Transverse colon (tissue), 4 donors: ENCODE data around the gene FAM83C. TPM values are rescaled to one million over a fixed set of nuclear protein-coding genes. Genes with fewer than 3 reads are reported as not detected.

Source experiments
- DNase-seq: peaks from one replicate; pipeline ENCODE4 v3.0.0-alpha.2; 2019
- H3K27ac ChIP-seq, 4 donors: fragments of 200-600 bp; sonication (generic); 2 replicates each; pipeline ENCODE4 v1.5.1; 2016 to 2018; ENCODE audit warnings: inconsistent platforms in 4 of 4
- H3K27me3 ChIP-seq: fragments of 200-600 bp; sonication (generic); 2 replicates; pipeline ENCODE4 v1.5.1; 2017; ENCODE audit warnings: inconsistent platforms
- H3K36me3 ChIP-seq, 4 donors: fragments of 200-600 bp; sonication (generic); 2 replicates each; pipeline ENCODE4 v1.5.1; 2017 to 2019; ENCODE audit warnings: inconsistent platforms in 4 of 4
- H3K4me1 ChIP-seq, 4 donors: fragments of 200-600 bp; sonication (generic); 2 replicates each; pipeline ENCODE4 v1.5.1; 2017 to 2020; ENCODE audit warnings: inconsistent platforms in 4 of 4
- H3K4me3 ChIP-seq, 4 donors: fragments of 200-600 bp; sonication (generic); 1 replicate in 1 of 4; 2 replicates in 3 of 4; pipeline versions ENCODE4 v1.5.1 to v1.6.1; 2017 to 2019; ENCODE audit warnings: inconsistent platforms in 4 of 4
- H3K9me3 ChIP-seq, 2 donors: fragments of 200-600 bp; sonication (generic); 2 replicates each; pipeline ENCODE4 v1.5.1; 2017 to 2019; ENCODE audit warnings: inconsistent platforms in 2 of 2
- CTCF ChIP-seq, 5 experiments: fragments of 200-600 bp in 3 of 5; fragments of 450-650 bp in 2 of 5; sonication (generic) in 3 of 5; IDR thresholded peaks; 1 replicate in 2 of 5; 2 replicates in 3 of 5; pipeline ENCODE4 v1.5.1; 2016 to 2017; ENCODE audit warnings: antibody characterized with exemption in 5 of 5, inconsistent platforms in 3 of 5, mild to moderate bottlenecking in 2 of 5, moderate library complexity in 1 of 5
- EP300 ChIP-seq: sonication (generic); formaldehyde crosslinking; IDR thresholded peaks from one replicate; pipeline ENCODE4 v1.6.1; 2017; ENCODE audit warnings: antibody characterized with exemption, low read depth
- POLR2A ChIP-seq: fragments of 450-650 bp; IDR thresholded peaks from one replicate; pipeline ENCODE4 v1.6.1; 2016; ENCODE audit warnings: antibody characterized with exemption, mild to moderate bottlenecking, moderate library complexity
- POLR2AphosphoS5 ChIP-seq, 3 donors: sonication (generic); formaldehyde crosslinking; IDR thresholded peaks; one replicate each; pipeline ENCODE4 v1.6.1; 2016; ENCODE audit warnings: antibody characterized with exemption in 3 of 3
- WGBS, 2 donors: methylation state at CpG; one replicate each; pipeline ENCODE4 v1.1.5; 2018; ENCODE audit warnings: low coverage in 1 of 2; 5-methylcytosine and 5-hydroxymethylcytosine counted together
- in situ Hi-C, 4 donors: fragments of 200-750 bp; cut with MboI; loops; one replicate each; pipeline versions ENCODE4 v1.15.0 to v1.15.1; 2017; ENCODE audit warnings: low sequenced_read_pairs in 3 of 4, low pct_ligation_motif_present in 1 of 4, low pct_unique_long_range_greater_than_20kb in 1 of 4
- intact Hi-C: fragments of 100-400 bp; cut with DNase I; formaldehyde crosslinking; loops from one replicate; pipeline ENCODE4 v1.15.1; 2023; ENCODE audit warnings: low total_unique reads
- total RNA-seq, 4 donors: library from RNA; depleted of rRNA; stranded (reverse); fragments of >200 nt; gene quantifications; one replicate each; pipeline ENCODE4 v1.1.0, GENCODE V29; 2016

Gene FAM83C
- total RNA-seq, 4 donors from 2014 or later = 0.14 TPM; not detected in 3

GRCh38 chr20:35275741-35276251, 16.4 kb downstream of the FAM83C start:
- H3K9me3 ChIP-seq = no peaks in the 10 kb centered on the region
- in situ Hi-C loops (no loop called here), intact Hi-C loops (loop anchor here (10.0 kb wide), 1 partner anchor 131 kb away; the partner anchor contains the start of gene EDEM2)
- H3K4me1 ChIP-seq = peaks cover 8 to 19% (median 18%) of the 10 kb centered on the region in 4 donors
- H3K4me3 ChIP-seq = no peak overlapping the region
- TF ChIP-seq EP300 (no peak), POLR2AphosphoS5 (IDR thresholded peaks at IDR 0.05) (no peak), POLR2A (no peak), CTCF (IDR thresholded peaks at IDR 0.05) (no peak)
- DNase-seq = no peak
- H3K36me3 ChIP-seq = peaks cover 0 to 21% (median 0%) of the 10 kb centered on the region in 4 donors
- WGBS, 2 donors = 94% methylated on average over 12 of the region's 12 CpGs; no CpG with 5 or more reads in 1 of the 2 donors
- no peaks in the 10 kb centered on the region for H3K27me3 ChIP-seq
- peak overlapping the region in 1 of 4 donors; percentile 3 for H3K27ac ChIP-seq

GRCh38 chr20:35274172-35275092, 17.8 kb downstream of the FAM83C start:
- Histone ChIP-seq H3K4me1 (peaks cover 8 to 25% (median 20%) of the 10 kb centered on the region in 4 donors), H3K27me3 (no peaks in the 10 kb centered on the region), H3K27ac (no peak overlapping the region), H3K4me3 (no peak overlapping the region), H3K9me3 (no peaks in the 10 kb centered on the region), H3K36me3 (peaks cover 0 to 10% (median 0%) of the 10 kb centered on the region in 4 donors)
- 93% methylated on average over 22 of the region's 24 CpGs; no CpG with 5 or more reads in 1 of the 2 donors for WGBS, 2 donors
- intact Hi-C loops = loop anchor here (10.0 kb wide), 1 partner anchor 130 kb away; the partner anchor contains the start of gene EDEM2
- TF ChIP-seq EP300 = no peak
- in situ Hi-C loops = loop anchor here in 1 of 4 donors (25.0 kb wide), 1 partner anchor 437 kb away; the partner anchor contains the start of gene NCOA6
- no peak for DNase-seq

GRCh38 chr20:35273449-35274171, 18.6 kb downstream of the FAM83C start:
- peaks cover 8 to 29% (median 22%) of the 10 kb centered on the region in 4 donors for H3K4me1 ChIP-seq
- in situ Hi-C loops = loop anchor here in 1 of 4 donors (25.0 kb wide), 1 partner anchor 436 kb away; the partner anchor contains the start of gene NCOA6
- H3K36me3 ChIP-seq = peaks cover 0 to 2% (median 0%) of the 10 kb centered on the region in 4 donors
- H3K4me3 ChIP-seq = no peak overlapping the region
- no peak for DNase-seq
- no peak overlapping the region for H3K27ac ChIP-seq
- intact Hi-C loops = loop anchor here (10.0 kb wide), 1 partner anchor 129 kb away; the partner anchor contains the start of gene EDEM2
- no peaks in the 10 kb centered on the region for H3K9me3 ChIP-seq
- no peaks in the 10 kb centered on the region for H3K27me3 ChIP-seq
- TF ChIP-seq POLR2AphosphoS5 (IDR thresholded peaks at IDR 0.05) = no peak
- no peak for TF ChIP-seq CTCF (IDR thresholded peaks at IDR 0.05)
- no peak for TF ChIP-seq POLR2A
- TF ChIP-seq EP300 = no peak
- 79% methylated on average over 13 of the region's 13 CpGs; no CpG with 5 or more reads in 1 of the 2 donors for WGBS, 2 donors

GRCh38 chr20:35271904-35272303, 20.3 kb downstream of the FAM83C start:
- Histone ChIP-seq H3K36me3 (no peaks in the 10 kb centered on the region), H3K4me1 (peaks cover 6 to 24% (median 13%) of the 10 kb centered on the region in 4 donors), H3K27me3 (no peaks in the 10 kb centered on the region), H3K4me3 (no peak overlapping the region), H3K27ac (no peak overlapping the region), H3K9me3 (no peaks in the 10 kb centered on the region)
- intact Hi-C loops = loop anchor here (10.0 kb wide), 1 partner anchor 127 kb away; the partner anchor contains the start of gene EDEM2
- no peak for DNase-seq
- 76% methylated on average over 7 of the region's 7 CpGs; no CpG with 5 or more reads in 1 of the 2 donors for WGBS, 2 donors
- TF ChIP-seq POLR2A = no peak
- no peak for TF ChIP-seq CTCF (IDR thresholded peaks at IDR 0.05)
- TF ChIP-seq EP300 = no peak
- no peak for TF ChIP-seq POLR2AphosphoS5 (IDR thresholded peaks at IDR 0.05)
- in situ Hi-C loops = loop anchor here in 1 of 4 donors (25.0 kb wide), 1 partner anchor 435 kb away; the partner anchor contains the start of gene NCOA6
